Adrenal gland (tissue), 5 donors: ENCODE results near the gene CD34.

Experiments
- POLR2A ChIP-seq, 2 donors: fragments of 450-650 bp; IDR thresholded peaks; one replicate each; pipeline ENCODE4 v1.6.1; 2017; ENCODE audit warnings: antibody characterized with exemption in 2 of 2, mild to moderate bottlenecking in 2 of 2, moderate library complexity in 1 of 2
- TF ChIP-seq, protein P1 (sequence below), 6 experiments: fragments of 450-650 bp in 4 of 6; fragments of 200-600 bp in 2 of 6; sonication (generic) in 1 of 6; IDR thresholded peaks; 1 replicate in 5 of 6; 2 replicates in 1 of 6; pipeline versions ENCODE4 v1.5.1 to v1.8.0; 2016 to 2021; ENCODE audit warnings: antibody characterized with exemption in 6 of 6, mild to moderate bottlenecking in 2 of 6, moderate library complexity in 1 of 6
- donor health status: DM: no; HTN: no; CAD: no.

DNA sequence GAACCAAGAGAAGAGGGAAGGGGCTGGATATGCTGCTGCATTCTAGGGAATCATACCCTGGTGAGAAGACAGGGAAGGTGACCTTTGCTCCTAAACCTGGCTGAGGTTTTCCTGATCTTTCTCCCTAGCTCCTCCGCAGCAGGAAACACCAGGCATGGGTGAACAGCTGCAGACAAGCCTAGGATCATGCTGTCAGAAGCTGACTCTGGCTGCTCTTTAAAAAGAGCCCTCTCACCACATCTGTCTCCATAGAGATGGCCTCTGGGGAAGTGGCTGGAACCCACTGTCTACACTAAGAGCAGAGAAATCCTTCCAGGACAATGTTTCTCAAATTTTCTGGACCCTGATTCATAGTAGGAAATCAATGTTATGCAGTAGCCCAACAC lies 57.6 kb downstream of the CD34 start:
- TF ChIP-seq, protein P1, sequence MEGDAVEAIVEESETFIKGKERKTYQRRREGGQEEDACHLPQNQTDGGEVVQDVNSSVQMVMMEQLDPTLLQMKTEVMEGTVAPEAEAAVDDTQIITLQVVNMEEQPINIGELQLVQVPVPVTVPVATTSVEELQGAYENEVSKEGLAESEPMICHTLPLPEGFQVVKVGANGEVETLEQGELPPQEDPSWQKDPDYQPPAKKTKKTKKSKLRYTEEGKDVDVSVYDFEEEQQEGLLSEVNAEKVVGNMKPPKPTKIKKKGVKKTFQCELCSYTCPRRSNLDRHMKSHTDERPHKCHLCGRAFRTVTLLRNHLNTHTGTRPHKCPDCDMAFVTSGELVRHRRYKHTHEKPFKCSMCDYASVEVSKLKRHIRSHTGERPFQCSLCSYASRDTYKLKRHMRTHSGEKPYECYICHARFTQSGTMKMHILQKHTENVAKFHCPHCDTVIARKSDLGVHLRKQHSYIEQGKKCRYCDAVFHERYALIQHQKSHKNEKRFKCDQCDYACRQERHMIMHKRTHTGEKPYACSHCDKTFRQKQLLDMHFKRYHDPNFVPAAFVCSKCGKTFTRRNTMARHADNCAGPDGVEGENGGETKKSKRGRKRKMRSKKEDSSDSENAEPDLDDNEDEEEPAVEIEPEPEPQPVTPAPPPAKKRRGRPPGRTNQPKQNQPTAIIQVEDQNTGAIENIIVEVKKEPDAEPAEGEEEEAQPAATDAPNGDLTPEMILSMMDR (IDR thresholded peaks at IDR 0.05) = no peak
- no peak for TF ChIP-seq POLR2A (IDR thresholded peaks at IDR 0.05)
